ENCODE results near the gene FOXP2.
"Not testable (repeated sequence)": the region's sequence is repeated elsewhere in the genome, so short reads cannot be mapped to it uniquely, and the experiment has no call there.

The FOXP2 gene

DNA sequence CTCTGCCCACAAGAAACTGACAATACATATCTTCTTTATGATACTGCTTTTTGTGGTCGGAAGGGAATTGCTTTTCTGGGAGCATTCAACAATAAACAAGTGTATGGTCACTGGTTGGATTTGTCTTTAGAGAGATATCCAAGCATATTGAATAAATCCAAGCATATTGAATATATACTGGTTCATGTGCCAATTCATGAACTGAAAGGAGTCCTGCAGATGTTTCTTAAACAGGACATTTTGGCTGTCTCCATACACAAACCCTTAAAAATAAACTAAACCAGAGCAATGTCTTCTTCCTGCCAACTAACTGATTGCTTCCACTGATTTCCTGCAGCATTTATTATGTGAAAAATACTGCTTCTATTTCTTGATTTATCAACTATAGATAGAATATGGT, 173.9 kb downstream of the FOXP2 start:
- DNase-seq (ENCODE audit: low read depth), result no peak

DNA sequence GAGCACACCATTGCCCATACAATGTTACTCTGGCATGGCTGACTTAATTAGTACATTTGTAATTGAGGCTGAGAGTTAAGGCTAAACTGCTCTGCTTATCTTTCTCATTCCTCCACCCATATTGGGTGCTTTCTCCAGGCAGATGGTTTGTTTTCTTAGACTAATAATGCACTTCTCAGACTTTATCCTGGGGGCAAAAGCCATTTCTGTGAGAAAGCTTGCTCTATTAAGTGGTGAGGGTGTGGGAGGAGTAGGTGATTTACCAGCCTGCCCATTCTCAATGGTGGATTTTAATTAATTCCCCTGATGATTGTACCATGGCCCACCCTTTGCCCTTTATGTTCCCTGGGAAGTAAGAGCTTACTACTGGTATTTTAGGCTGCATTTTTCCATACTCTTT, 174.8 kb downstream of the FOXP2 start:
- no peak for DNase-seq (ENCODE audit: low read depth)

DNA sequence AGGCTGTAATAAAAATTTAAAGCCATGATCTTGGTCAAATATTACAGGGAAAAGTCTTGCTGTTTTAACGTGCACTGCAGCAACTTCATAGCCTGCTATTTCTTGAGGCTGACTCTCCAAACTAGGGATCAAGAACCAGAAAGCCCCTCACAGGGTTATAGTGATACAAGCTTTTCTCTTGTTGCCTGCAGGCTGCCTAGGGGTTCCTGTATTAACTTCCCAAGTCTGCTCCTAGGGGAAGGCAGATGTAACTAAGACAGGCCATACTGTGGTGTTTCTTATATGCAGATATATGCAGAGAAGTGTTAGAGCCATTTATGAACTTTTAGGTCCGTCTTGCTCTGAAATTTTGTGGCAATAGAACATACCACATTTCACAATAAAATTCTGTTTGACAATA, 175.7 kb downstream of the FOXP2 start:
- DNase-seq (ENCODE audit: low read depth), result no peak

DNA sequence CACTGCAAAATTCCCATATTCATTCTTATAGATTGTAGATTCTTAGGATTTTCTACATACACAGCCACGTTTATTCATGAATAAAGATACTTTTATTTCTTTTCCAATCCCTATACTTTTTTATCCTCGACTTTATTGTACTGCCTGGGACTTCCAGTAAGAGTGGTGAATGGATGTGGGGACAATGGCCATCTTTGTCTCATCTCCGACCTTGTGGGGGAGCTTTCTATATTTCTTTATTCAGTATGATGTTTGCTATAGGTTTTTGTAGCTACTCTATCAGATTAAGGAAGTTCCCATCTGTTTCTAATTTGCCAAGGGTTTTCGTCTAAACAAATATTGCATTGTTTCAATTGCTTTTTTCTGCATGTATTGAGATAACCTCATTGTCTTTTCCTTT, 184.3 kb downstream of the FOXP2 start:
- no peak for DNase-seq (ENCODE audit: low read depth)

DNA sequence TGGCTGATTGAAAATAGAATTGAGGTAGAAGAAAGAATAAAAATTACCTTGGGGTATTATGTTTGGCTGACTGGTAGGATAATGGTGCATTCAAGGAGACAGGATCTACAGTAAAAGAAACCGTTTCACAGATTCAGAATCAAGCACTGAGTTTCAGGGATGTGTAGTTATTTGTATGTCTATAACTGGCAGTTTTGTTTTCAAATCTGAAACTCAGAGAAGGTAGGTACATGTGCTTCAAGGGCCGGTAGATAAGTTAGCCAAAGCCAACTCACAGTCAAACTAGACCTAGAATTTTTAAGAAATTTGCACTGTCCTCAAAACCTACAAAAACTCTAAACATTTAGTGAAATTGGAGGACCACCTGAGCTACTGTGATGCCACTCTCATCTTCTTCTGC, 191.5 kb downstream of the FOXP2 start:
- DNase-seq (ENCODE audit: low read depth), result no peak

DNA sequence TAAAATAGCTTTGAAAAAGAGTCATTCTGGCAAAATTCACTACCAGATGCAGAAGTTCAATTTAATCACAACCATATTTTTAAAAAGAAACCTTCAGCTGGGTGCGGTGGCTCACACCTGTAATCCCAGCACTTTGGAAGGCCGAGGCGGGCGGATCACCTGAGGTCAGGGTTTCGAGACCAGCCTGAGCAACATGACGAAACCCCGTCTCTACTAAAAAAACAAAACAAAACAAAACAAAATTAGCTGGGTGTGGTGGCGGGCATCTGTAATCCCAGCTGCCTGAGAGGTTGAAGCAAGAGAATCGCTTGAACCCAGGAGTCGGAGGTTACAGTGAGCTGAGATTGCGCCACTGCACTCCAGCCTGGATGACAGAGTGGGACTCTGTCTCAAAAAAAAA, 194.2 kb downstream of the FOXP2 start:
- DNase-seq (ENCODE audit: low read depth), result not testable (repeated sequence)

DNA sequence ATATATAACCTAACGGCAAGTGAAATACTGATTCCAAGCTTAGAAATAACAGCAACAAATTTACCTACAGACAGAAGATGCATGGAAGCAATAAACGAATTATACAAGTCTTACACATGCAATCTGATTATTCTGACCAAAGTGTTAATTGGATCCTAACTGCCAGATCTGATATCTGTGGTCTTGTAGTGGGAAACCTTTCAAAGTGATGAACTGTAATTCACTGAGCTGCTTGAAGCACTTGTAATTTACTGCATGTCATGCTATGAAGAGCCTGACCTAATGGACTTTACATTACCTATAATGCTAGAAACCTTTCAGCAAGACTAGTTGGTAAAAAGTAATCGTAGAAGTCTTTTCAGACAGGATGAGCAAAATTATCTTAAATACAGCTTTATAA, 205.6 kb downstream of the FOXP2 start:
- no peak for DNase-seq (ENCODE audit: low read depth)

DNA sequence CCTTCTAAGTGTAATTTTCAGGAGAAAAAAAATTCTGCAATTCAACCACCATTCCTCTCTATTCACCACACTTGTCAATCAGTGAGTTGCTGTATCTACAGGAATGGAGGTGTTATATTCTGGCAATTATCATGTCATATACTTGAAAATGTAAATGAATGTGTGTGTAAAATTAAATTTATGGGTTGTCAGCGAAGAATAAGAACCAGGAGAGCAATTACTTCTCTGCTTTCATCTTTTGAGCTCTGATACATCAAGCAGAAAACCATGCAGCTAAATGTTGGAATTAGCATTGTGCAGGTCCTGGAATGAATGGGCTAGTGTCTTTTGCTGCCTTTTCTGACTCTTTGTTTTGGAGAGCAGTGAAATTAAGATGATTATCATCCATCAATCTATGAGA, 207.6 kb downstream of the FOXP2 start:
- no peak for DNase-seq (ENCODE audit: low read depth)

DNA sequence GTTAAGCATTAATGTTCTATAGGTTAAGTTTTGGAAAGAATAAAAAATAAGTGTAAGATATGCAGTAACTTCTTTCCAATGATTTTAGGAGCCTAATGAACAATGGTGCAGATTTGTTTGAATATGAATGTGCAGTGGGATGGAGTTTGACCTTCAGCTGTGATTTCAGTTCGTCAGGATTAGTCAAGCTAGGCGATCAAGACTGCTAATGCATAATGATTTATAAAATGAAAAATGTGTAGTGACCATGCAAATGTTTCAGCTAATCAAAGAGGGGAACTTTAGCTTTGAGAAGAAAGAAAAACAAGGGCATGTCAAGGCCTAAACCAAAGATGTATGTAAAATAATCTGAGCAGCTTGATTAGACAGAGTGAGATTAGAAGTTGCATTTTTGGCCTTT, 208.5 kb downstream of the FOXP2 start:
- no peak for DNase-seq (ENCODE audit: low read depth)

DNA sequence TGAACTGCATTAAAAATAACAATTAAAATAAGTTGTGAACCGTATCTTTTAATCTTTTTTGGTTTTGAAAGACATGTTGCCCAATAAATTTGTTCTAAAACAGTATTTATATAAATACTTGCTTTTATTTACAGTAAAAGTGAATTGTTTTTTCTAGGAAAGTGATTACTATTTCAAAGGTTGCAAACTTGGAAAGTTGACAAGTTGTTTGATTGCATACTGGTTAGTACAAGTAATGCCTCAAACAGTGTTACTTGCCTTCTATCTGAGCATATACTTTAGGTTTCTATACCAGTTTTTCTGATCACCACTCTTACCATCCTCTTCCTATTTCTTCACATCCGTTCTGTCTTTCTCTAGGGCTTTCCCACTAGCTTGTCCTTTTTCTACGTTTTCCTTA, 212.6 kb downstream of the FOXP2 start:
- DNase-seq (ENCODE audit: low read depth), result no peak

DNA sequence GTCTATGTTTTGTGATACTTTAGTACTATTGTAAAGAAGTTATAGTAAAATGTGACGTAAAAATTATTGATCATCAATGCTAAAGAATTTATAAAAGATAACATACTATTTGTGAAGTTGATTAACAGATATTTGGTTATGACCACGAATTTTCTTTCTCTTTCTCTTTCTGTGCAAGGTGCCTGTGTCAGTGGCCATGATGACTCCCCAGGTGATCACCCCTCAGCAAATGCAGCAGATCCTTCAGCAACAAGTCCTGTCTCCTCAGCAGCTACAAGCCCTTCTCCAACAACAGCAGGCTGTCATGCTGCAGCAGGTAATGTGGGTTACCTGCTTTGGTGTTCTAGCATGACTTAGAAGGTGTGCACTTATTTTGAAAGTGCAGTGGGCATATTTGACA, 213.7 kb downstream of the FOXP2 start:
- no peak for DNase-seq (ENCODE audit: low read depth)

DNA sequence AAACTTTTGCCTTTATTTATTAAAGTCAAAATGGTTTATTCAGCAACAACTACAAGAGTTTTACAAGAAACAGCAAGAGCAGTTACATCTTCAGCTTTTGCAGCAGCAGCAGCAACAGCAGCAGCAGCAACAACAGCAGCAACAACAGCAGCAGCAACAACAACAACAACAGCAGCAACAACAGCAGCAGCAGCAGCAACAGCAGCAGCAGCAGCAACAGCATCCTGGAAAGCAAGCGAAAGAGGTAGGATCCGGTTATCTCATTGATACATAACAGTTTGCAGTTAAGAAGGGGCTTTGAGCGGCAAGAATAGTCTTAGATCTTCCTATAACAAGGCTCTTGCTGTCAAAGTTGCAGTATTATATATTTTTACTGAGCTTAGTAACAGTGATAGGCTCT, 215.1 kb downstream of the FOXP2 start:
- DNase-seq (ENCODE audit: low read depth), result no peak

DNA sequence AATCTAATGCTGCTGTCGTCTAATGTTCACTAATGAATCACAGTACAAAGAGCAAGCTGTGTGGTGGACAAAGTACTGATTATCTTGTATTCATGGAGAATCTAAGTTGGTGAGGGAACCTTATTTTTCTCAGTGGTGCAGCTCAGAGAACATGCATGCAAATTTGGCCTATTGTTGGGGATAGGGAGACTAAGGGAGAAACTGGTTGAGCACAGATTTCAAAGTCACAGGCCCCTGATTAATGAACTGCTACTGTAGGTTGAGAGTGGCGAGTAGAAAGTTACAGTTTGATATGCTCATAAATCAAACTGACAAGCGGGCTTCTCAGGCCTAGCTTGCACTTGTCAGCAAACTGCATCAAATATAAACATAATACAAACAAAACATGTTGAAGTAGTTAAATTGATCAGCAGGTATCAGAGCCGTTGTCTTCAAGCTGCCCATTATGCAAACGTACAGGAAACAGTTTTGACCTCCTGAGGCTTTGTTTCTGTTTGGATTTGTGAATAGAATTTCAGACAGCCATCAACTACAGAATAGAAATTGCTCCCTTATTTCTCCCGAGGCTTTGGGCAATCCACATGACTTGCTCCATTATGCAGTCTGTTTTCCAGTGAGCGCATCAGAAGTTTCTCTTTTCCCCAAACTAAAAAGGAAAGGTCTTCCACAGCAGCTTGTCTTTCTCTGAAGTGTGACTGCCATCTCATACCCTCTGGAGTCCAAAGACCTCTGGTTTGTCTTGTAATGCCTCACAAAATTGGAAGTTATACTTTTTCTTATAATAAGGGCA, 215.8 kb downstream of the FOXP2 start:
- no peak for DNase-seq (ENCODE audit: low read depth)

DNA sequence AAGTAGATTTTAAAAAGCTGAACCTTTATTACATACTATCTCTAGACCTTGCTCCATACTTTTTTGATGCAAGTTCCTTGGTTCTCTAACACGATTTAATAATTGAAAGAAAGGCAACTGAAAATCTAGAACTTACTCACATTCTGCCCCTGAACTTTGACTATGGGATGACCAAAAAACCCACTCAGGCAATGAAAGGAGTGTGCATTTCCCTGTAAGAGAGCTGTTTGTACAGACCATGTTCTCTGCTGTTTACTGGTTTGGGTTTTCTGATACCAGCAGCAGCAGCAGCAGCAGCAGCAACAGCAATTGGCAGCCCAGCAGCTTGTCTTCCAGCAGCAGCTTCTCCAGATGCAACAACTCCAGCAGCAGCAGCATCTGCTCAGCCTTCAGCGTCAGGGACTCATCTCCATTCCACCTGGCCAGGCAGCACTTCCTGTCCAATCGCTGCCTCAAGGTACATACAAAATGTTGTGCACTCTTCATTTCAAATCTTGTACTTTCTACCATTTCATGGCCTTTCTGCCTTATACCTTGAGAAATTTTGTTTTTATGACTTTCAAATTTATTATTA, 216.7 kb downstream of the FOXP2 start:
- DNase-seq (ENCODE audit: low read depth), result no peak

DNA sequence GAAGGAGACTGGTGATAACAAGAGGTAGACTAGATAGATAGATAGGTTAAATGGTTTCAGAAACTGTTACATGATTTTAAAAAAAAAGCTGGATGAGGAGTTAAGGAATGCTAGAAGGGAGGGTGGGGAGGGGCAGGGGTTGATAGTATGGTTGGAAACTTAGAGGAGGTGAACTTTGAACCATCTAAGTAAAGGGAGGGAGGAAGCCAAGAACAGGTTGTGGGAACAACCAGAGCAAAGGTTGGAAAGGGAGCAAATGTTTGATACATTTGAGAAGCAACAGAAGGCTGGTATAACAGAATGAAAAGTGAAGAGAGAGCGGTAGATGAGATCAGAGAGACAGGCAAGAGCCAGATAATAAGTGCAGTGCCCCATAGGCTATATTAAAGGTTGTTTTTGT, 224.8 kb downstream of the FOXP2 start:
- no peak for DNase-seq (ENCODE audit: low read depth)

DNA sequence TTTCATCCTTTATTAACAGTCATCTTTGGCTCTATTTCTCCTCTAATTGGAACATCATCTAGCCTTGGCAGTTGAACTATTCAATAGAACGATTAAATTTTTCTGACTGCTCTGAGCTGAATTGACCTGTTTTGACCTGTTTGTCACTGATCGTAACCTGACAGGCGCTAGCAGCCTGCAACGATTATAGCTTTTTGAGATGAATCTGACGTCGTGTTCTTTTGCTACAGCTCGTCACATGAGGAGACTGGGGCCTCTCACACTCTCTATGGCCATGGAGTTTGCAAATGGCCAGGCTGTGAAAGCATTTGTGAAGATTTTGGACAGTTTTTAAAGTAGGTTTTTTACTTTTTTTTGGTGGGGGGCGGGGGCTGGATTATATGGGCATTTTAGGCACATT, 229.8 kb downstream of the FOXP2 start:
- no peak for DNase-seq (ENCODE audit: low read depth)

DNA sequence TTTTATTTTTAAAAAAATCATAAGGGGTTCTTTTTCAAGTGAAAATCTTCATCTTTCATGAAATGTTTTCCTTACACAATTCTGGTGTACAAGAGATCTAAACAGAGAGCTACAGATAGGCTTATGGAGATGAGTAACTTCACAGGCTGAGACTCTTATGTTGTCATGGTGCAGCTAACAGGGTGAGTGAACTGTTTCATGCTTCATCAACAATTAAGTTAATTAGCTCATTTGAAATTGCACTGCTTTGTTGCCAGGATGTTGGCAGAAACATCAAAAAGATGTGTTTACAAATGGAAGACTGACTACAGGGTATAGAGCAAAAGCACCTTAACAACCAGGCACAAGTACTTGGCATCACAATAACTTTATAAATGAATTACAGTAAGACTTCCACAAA, 230.8 kb downstream of the FOXP2 start:
- DNase-seq (ENCODE audit: low read depth), result no peak

DNA sequence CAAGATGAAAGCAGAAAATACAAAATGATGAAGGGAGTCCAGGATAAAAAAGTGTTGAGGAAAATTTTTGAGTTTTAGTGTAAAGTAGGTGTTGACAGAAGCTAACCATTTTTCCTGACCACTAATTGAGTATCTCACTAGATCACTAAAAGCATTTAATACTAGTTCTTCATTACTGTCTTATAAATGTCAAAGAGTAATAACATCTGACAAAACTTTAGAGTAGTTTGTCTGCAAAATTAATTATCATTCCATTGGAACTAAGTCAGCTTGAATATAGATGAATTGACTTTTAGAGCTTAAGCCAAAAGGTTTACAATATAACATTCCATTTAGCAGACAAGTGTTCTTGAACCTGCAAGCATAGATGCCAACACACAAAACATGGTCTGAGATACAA, 232.9 kb downstream of the FOXP2 start:
- no peak for DNase-seq (ENCODE audit: low read depth)

DNA sequence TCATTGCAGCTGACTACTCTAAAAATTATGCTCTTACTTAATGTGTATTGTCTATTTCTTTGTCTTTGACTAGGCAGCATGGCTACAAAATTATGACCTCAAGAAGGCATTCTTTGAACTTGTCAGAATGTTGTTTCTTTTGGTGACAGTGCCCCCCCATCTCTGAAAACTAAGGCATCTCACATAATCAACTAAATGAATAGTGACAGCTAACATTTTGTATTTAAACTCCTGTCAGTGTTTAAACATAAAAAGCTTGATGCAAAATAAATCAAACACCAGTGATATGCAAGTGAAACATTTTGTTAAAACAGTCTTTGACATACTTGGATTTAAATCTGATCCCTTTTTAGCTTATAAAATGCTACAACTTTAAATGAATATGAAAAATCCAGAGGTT, 233.5 kb downstream of the FOXP2 start:
- no peak for DNase-seq (ENCODE audit: low read depth)

DNA sequence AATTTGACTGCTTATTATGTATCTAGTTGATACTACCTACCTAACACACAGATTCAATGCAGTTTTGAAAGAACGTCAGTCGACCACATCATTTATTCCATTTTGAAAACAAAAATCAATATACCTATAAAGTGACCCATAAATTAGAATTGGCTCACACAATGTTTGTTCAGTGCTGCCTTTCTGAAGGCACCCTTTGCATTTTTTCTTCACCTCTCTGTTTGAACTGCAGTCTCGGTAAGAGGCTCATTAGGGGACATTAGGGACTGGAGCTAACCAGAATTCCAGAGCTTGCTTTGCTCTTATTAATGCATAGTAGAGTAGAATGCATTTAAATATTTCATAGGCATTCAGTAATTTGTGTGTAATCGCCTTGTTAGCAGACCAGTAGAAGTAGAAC, 234.1 kb downstream of the FOXP2 start:
- no peak for DNase-seq (ENCODE audit: low read depth)

DNA sequence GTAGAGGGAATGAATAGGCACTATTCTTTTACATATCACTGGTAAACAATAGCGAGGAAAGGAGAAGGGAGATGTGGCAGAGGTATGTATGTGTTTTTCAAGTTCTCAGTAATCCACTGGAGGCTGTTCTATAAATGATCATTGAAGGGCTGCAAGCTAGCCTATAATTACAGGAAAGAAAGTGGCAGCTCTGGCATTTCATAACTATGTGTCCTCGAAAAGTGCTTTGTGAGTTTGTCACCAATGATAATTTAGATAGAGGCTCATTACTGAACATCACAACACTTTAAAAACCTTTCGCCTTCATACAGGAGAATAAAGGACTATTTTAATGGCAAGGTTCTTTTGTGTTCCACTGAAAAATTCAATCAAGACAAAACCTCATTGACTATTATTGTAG, 235.1 kb downstream of the FOXP2 start:
- no peak for DNase-seq (ENCODE audit: low read depth)

DNA sequence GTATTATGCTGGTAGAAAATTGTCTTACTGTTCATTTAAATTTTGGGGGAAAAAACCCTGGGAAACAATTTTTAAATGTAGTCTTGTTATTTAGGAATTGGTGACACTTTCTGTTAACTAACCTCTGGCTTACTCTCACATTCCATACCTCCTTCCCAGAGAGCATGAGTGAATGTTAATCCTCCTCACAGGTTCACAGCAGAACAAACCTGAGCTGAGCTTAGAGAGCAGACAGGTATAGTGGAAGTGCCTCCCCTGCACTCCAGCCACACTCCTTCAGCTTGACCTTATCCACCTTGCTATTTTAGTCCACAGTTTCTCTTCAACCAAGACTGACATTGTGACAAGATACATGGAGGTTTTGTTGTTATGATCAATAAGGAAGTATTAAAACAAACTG, 235.9 kb downstream of the FOXP2 start:
- DNase-seq (ENCODE audit: low read depth), result no peak

DNA sequence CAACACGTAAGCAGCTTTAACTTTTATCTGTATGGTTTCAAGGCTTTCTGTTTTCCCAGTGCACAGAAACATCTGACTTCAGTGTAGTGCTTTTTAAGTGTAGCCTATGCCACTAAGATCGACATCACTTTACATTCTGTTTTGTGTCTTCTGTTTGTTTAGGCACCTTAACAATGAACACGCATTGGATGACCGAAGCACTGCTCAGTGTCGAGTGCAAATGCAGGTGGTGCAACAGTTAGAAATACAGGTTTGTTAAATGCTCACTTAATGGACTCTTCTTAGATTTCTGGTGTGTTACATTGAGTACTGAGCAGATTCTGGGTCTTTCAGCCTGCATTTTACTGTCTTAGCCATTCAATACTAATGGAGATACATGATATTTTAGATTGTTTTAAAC, 237.4 kb downstream of the FOXP2 start:
- no peak for DNase-seq (ENCODE audit: low read depth)

DNA sequence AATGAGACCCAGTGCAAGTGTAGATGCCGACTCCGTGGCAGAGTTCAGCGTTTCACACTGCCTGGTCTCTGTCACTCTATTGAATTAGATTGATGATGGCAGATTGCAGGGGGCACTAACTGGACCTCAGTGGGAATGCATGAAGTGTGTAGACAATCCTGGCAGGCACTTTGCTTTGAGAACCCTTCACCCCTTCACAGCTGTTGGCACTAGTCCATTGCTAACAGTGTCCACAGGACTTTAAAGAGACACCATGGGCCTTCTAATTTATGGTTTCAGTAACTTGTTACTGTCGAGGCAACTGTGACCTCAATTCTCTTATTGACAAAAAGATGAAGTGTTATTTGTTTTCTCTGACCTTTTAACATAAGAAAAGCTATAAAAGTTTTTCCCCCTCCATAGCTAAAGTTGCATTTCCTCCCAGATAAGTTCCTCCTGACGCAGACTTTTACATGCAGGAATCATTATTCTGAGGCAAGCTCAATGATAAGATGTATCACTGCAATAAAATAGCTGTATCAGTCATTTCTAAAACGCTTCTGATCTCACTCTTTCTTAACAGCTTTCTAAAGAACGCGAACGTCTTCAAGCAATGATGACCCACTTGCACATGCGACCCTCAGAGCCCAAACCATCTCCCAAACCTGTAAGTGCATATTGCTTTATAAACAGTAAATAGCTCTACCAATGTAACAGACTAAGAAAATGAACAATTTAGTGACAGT, 238.9 kb downstream of the FOXP2 start:
- DNase-seq (ENCODE audit: low read depth), result no peak

Data from stromal cell of bone marrow (primary cell).